Activated CD4-positive, alpha-beta memory T cell treated with anti-CD3 and anti-CD28 coated beads for 36 hours (primary cell): ENCODE measurements around the gene ERCC2. TPM values are rescaled to one million over a fixed set of nuclear protein-coding genes. Genes with fewer than 3 reads are reported as not detected.

Experiments
- CTCF ChIA-PET: fragments of 350-600 bp; sonication (Branson Sonifier 250); formaldehyde crosslinking; loops from one replicate; lab custom pipeline; 2021; ENCODE audit warnings: antibody characterized with exemption, inconsistent platforms; lab: Charles Lee
- POLR2A ChIA-PET: fragments of 350-600 bp; sonication (Branson Sonifier 250); formaldehyde crosslinking; loops from one replicate; lab custom pipeline; 2021; ENCODE audit warnings: antibody characterized with exemption; lab: Charles Lee
- DNase-seq: peaks from one replicate; pipeline ENCODE4 v3.0.0-alpha.2; 2020
- H3K27ac Mint-ChIP-seq: one replicate; pipeline ENCODE4 v1.8.0; 2021; ENCODE audit warnings: mixed read lengths
- H3K27me3 Mint-ChIP-seq: one replicate; pipeline ENCODE4 v1.8.0; 2021; ENCODE audit warnings: mixed read lengths
- H3K36me3 Mint-ChIP-seq: one replicate; pipeline ENCODE4 v1.8.0; 2021; ENCODE audit warnings: mixed read lengths
- H3K4me1 Mint-ChIP-seq: one replicate; pipeline ENCODE4 v1.8.0; 2021; ENCODE audit warnings: low read depth, mixed read lengths
- H3K4me3 Mint-ChIP-seq: one replicate; pipeline ENCODE4 v1.8.0; 2021; ENCODE audit warnings: mild to moderate bottlenecking, mixed read lengths
- H3K9me3 Mint-ChIP-seq: one replicate; pipeline ENCODE4 v1.8.0; 2021; ENCODE audit warnings: mixed read lengths
- intact Hi-C: fragments of 100-400 bp; cut with micrococcal nuclease; formaldehyde crosslinking; loops from one replicate; pipeline ENCODE4 v1.15.1; 2023
- total RNA-seq, 2 experiments: library from RNA; stranded (reverse); gene quantifications; one replicate each; pipeline ENCODE4 v1.2.3, GENCODE V29; 2021

The ERCC2 gene
- total RNA-seq, 2 experiments from 2014 or later = 27.2 to 27.4 TPM

DNA sequence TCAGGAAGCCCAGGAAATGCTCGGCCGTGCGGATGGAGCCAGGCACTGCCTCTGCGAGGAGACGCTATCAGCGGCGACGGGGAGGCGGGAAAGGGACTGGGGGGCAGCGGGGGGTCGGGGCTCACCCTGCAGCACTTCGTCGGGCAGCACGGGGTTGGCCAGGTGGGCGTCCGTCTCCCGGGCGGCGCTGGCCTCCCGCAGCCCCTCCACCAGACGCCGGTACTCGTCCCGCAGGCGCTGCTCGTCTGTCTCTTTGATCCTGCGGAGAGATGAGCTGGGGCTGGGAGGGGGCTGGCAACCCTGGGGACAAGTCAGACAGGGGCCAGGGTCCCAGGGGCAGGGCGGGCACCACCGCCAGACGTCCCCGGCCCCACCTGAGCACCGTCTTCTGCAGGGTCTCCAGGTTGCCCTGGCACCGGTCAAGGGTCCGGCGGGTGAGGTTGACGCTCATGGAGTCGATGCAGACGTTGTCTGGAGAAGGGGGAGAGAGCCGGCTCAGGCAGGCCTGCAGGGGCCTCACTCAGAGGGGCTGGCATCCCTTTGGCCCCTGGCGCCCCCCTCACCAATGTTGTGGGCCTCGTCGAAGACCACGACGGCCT, 6.4 kb downstream of the ERCC2 start:
- no peak overlapping the region for H3K4me3 Mint-ChIP-seq
- H3K9me3 Mint-ChIP-seq = no peaks in the 10 kb centered on the region
- intact Hi-C loops = no loop called here
- ChIA-PET POLR2A (no interaction called here), CTCF (no interaction called here)
- peaks cover 5% of the 10 kb centered on the region for H3K4me1 Mint-ChIP-seq
- DNase-seq = no peak
- H3K27ac Mint-ChIP-seq = no peak overlapping the region
- peaks cover 7% of the 10 kb centered on the region for H3K36me3 Mint-ChIP-seq
- H3K27me3 Mint-ChIP-seq = no peaks in the 10 kb centered on the region

- intact Hi-C loops = no loop called here
- Mint-ChIP-seq H3K27ac (no peak overlapping the region), H3K4me1 (no peaks in the 10 kb centered on the region), H3K4me3 (no peak overlapping the region), H3K27me3 (no peaks in the 10 kb centered on the region), H3K9me3 (no peaks in the 10 kb centered on the region), H3K36me3 (peaks cover 7% of the 10 kb centered on the region)
- DNase-seq = no peak
- ChIA-PET CTCF (no interaction called here), POLR2A (interaction anchor here (0.7 kb wide), 1 partner anchor 7 kb away, joined by 3 read pairs; no protein-coding TSS in a partner anchor)
Observed at GRCh38 chr19:45362291-45362690, 8.1 kb downstream of the ERCC2 start.

- Mint-ChIP-seq H3K27ac (no peak overlapping the region), H3K27me3 (no peaks in the 10 kb centered on the region), H3K4me3 (no peak overlapping the region), H3K9me3 (no peaks in the 10 kb centered on the region), H3K36me3 (peaks cover 12% of the 10 kb centered on the region), H3K4me1 (no peaks in the 10 kb centered on the region)
- intact Hi-C loops = no loop called here
- ChIA-PET POLR2A (interaction anchor here (0.7 kb wide), 1 partner anchor 8 kb away, joined by 3 read pairs; no protein-coding TSS in a partner anchor), CTCF (no interaction called here)
- DNase-seq = no peak
Observed at GRCh38 chr19:45361608-45362007, 8.8 kb downstream of the ERCC2 start.

- H3K27ac Mint-ChIP-seq = no peak overlapping the region
Observed at GRCh38 chr19:45358213-45358792, 12.1 kb downstream of the ERCC2 start.

DNA sequence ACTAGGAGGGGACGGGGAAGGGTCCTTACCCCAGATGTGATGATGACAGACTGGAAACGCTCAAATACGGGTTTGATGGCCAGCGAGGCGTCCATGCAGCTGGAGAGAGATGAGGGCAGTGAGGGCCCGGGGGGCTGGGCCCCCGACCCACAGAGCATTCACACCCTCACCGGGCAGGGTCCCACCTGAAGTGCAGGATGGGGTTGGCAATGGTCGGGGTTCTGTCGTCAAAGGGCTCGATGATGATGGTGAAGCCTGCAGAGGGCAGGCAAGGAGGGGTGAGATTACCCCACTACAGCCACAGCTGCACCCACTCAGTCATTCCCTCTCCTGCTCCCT, 13.0 kb downstream of the ERCC2 start:
- no peak overlapping the region for H3K4me3 Mint-ChIP-seq
- CTCF ChIA-PET = no interaction called here
- intact Hi-C loops = no loop called here
- peaks cover 24% of the 10 kb centered on the region for H3K36me3 Mint-ChIP-seq
- no peaks in the 10 kb centered on the region for H3K27me3 Mint-ChIP-seq
- POLR2A ChIA-PET = no interaction called here
- DNase-seq = no peak
- H3K27ac Mint-ChIP-seq = no peak overlapping the region
- H3K9me3 Mint-ChIP-seq = no peaks in the 10 kb centered on the region
- no peaks in the 10 kb centered on the region for H3K4me1 Mint-ChIP-seq

More at GRCh38 chr19:45358213-45358792, 12.1 kb downstream of the ERCC2 start:
- ChIA-PET CTCF (no interaction called here), POLR2A (interaction anchor here (0.6 kb wide), 1 partner anchor 34 kb away, joined by 3 read pairs; no protein-coding TSS in a partner anchor)
- Mint-ChIP-seq H3K27me3 (no peaks in the 10 kb centered on the region), H3K9me3 (no peaks in the 10 kb centered on the region), H3K36me3 (peaks cover 24% of the 10 kb centered on the region), H3K4me3 (no peak overlapping the region), H3K4me1 (no peaks in the 10 kb centered on the region)
- no peak for DNase-seq
- intact Hi-C loops = no loop called here

DNA sequence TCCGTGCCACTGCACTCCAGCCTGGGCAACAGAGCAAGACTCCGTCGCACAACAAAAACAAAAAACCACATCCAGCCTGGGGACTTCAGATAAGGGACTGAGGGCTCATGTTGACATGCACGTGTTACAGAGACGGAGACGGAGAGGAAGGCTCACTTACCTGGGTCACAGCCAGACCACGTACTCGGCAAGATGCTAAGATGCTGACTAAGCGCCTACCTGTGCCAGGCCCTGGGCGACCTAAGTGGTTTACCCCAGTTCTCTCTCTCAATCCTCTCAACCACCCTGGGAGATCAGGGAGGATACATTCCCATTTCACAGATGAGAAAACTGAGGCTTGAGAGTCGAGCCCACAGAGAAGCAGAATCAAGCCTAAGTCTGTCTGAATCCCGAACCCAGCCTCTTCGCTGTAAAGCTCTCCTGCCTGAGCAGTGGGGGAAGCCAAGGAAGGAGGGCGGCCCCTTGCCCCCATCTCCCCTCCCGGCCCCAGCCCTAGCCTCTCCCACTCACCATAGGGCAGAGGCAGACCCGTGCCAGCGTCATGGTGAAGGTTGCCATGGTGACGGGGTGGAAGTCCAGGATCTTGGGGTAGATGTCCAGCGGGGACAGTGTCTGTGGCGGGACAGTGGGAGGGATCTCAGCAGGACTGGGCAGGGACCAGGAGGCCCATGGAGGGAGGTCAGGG, 13.5 kb downstream of the ERCC2 start:
- Mint-ChIP-seq H3K4me3 (no peak overlapping the region), H3K36me3 (peaks cover 25% of the 10 kb centered on the region), H3K9me3 (no peaks in the 10 kb centered on the region), H3K4me1 (no peaks in the 10 kb centered on the region), H3K27me3 (no peaks in the 10 kb centered on the region), H3K27ac (no peak overlapping the region)
- intact Hi-C loops = no loop called here
- ChIA-PET POLR2A (no interaction called here), CTCF (no interaction called here)
- DNase-seq = no peak

DNA sequence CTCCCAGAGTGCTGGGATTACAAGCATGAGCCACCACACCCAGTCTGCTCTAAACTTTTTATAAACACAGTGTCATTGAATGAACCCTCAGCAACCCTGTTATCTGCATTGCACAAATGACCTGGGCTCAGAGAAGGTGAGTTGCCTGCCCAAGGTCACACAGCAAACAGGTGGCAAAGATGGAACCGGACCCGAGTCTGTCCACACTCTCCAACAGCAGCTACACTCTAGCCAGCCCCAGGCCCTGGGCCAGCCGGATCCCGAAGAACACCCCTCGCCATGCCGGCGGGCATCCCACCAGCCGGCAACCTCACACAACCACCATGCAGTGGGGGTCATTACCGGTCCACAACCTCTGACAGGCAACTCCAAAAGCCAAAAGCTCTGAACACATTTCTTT, 14.5 kb downstream of the ERCC2 start:
- POLR2A ChIA-PET = no interaction called here
- H3K27ac Mint-ChIP-seq = no peak overlapping the region
- no peak for DNase-seq
- H3K27me3 Mint-ChIP-seq = no peaks in the 10 kb centered on the region
- CTCF ChIA-PET = no interaction called here
- H3K36me3 Mint-ChIP-seq = peaks cover 21% of the 10 kb centered on the region
- no peaks in the 10 kb centered on the region for H3K9me3 Mint-ChIP-seq
- no peak overlapping the region for H3K4me3 Mint-ChIP-seq
- intact Hi-C loops = no loop called here
- no peaks in the 10 kb centered on the region for H3K4me1 Mint-ChIP-seq

DNA sequence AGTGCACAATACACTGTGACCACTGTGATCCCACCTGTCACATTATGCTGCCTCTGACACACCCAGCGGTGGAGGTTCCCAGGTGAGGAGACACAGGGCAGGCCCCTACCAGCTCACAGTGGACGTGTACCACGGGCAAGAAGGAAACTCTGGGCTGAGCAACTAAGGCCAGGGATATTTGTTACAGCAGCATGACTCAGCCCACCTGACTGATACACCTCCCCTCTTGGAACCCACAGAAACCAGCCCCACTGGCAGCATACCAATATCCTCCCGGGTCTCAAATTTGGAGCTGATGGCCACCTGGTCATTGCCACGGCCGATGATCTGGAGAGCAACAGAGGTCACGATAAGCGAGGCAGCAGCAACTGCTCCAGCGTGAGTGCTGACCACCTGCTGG, 15.0 kb downstream of the ERCC2 start:
- Mint-ChIP-seq H3K9me3 (no peaks in the 10 kb centered on the region), H3K4me1 (no peaks in the 10 kb centered on the region), H3K36me3 (peaks cover 21% of the 10 kb centered on the region), H3K27me3 (no peaks in the 10 kb centered on the region), H3K4me3 (no peak overlapping the region), H3K27ac (no peak overlapping the region)
- ChIA-PET CTCF (no interaction called here), POLR2A (no interaction called here)
- intact Hi-C loops = no loop called here
- no peak for DNase-seq

- no peak for DNase-seq
- Mint-ChIP-seq H3K4me3 (no peak overlapping the region), H3K27me3 (no peaks in the 10 kb centered on the region), H3K4me1 (no peaks in the 10 kb centered on the region), H3K9me3 (no peaks in the 10 kb centered on the region), H3K27ac (no peak overlapping the region), H3K36me3 (peaks cover 21% of the 10 kb centered on the region)
- POLR2A ChIA-PET = no interaction called here
- intact Hi-C loops = no loop called here
- CTCF ChIA-PET = no interaction called here
Observed at GRCh38 chr19:45354241-45354842, 16.0 kb downstream of the ERCC2 start.

DNA sequence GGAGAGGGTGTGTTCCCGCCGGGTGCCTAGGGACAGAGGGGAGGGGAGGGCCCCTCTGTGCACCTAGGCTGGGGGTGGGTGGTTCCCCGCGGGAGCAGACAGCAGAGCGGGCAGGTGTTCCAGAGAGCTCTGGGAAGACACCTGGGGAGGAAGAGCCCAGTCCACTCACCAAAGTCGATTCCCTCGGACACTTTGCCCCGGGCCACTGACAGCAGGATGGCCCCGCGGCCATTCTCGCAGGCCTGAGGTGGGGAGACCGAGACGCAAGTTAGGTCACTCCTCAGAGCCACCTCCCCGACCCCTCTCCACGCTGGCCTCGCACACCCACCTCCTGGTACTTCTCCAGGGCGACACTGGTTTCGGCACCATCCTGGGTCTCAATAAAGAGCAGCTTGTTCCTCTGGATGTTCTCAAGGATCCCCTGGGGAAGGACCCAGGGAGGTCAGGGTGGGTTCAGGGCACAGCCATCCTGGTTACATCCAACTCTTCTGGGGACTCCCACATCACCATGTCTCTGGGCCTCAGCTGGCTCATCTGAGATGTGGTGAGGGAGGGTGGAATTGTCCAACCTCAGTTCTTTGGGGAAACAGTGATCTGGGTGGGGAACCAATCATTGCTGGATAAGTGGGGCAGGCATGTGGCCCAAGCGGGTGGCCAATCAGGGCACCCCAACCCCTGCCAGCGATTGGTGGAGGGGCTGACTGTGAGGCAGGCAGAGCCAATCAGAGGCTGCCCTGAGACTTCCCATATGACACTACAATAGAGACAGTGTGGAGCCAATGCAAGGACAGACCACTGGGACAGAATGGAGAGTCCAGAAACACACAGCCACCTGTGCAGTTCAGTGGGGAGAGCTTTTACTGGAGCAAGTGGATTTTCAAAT, 17.2 kb downstream of the ERCC2 start:
- intact Hi-C loops = no loop called here
- Mint-ChIP-seq H3K4me1 (no peaks in the 10 kb centered on the region), H3K4me3 (no peak overlapping the region), H3K36me3 (peaks cover 21% of the 10 kb centered on the region), H3K9me3 (no peaks in the 10 kb centered on the region), H3K27me3 (no peaks in the 10 kb centered on the region), H3K27ac (no peak overlapping the region)
- CTCF ChIA-PET = no interaction called here
- no peak for DNase-seq
- POLR2A ChIA-PET = no interaction called here

DNA sequence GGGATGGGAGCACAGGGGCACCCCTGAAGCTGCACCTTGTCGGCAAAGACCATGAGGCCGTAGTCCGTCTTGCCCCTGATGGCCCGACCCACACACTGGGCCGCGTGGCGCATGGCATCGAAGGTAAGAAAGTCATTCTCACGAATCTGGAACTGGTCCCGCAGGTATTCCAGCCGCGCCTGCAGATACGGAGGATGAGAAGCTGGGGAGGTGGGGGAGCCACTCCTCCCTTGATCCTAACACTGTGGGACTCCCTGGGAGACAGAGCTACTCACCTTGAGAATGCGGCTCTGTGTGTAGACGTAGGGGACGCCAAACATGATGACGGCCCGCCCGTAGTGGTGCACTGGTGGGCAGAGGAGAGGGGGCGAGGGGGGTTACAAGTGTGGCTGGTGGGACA, 17.9 kb downstream of the ERCC2 start:
- CTCF ChIA-PET = no interaction called here

GRCh38 chr19:45352062-45352461, 18.3 kb downstream of the ERCC2 start:
- ChIA-PET POLR2A (no interaction called here), CTCF (no interaction called here)
- H3K4me1 Mint-ChIP-seq = no peaks in the 10 kb centered on the region
- no peak overlapping the region for H3K4me3 Mint-ChIP-seq
- H3K27ac Mint-ChIP-seq = no peak overlapping the region
- H3K27me3 Mint-ChIP-seq = no peaks in the 10 kb centered on the region
- peaks cover 19% of the 10 kb centered on the region for H3K36me3 Mint-ChIP-seq
- no peak for DNase-seq
- no peaks in the 10 kb centered on the region for H3K9me3 Mint-ChIP-seq
- intact Hi-C loops = no loop called here

More for the DNA sequence above, 17.9 kb downstream of the ERCC2 start:
- intact Hi-C loops = no loop called here
- Mint-ChIP-seq H3K27ac (no peak overlapping the region), H3K4me1 (no peaks in the 10 kb centered on the region), H3K36me3 (peaks cover 21% of the 10 kb centered on the region), H3K9me3 (no peaks in the 10 kb centered on the region), H3K27me3 (no peaks in the 10 kb centered on the region), H3K4me3 (no peak overlapping the region)
- no peak for DNase-seq
- POLR2A ChIA-PET = no interaction called here
